HepG2 (cell line): ENCODE measurements around the gene C11orf58. TPM values are rescaled to one million over a fixed set of nuclear protein-coding genes. Genes with fewer than 3 reads are reported as not detected.

ENCODE experiments used
- ARID5B ChIP-seq: IDR thresholded peaks from 2 replicates; pipeline ENCODE4 v1.4.0; 2020; ENCODE audit warnings: mild to moderate bottlenecking, missing genetic modification reagents
- ASH2L ChIP-seq: fragments of 300-600, 200-600 bp; sonication (generic); IDR thresholded peaks from 2 replicates; pipeline ENCODE4 v1.7.0; 2017; ENCODE audit warnings: low read depth, mild to moderate bottlenecking, moderate library complexity, mixed read lengths, low read length; ENCODE audit not compliant: insufficient read length
- CHCHD3 ChIP-seq: sonication (generic); formaldehyde crosslinking; IDR thresholded peaks from 2 replicates; pipeline ENCODE4 v1.8.0; 2022; ENCODE audit warnings: mild to moderate bottlenecking, missing genetic modification reagents, moderate library complexity
- HNF4G ChIP-seq, 2 experiments: sonication (generic) in 1 of 2; formaldehyde crosslinking in 1 of 2; IDR thresholded peaks; 2 replicates each; pipeline versions ENCODE4 v1.4.0 to v1.6.1; 2011 to 2020; ENCODE audit warnings: borderline replicate concordance in 2 of 2, low read depth in 2 of 2, mild to moderate bottlenecking in 2 of 2, low read length in 1 of 2, missing genetic modification reagents in 1 of 2, moderate library complexity in 1 of 2
- IRF2 ChIP-seq: IDR thresholded peaks from 2 replicates; pipeline ENCODE4 v1.6.1; 2018; ENCODE audit warnings: missing genetic modification reagents, missing compliant biosample characterization
- MXD4 ChIP-seq: IDR thresholded peaks from 2 replicates; pipeline ENCODE4 v1.6.1; 2016; ENCODE audit warnings: mild to moderate bottlenecking, missing biosample characterization, missing genetic modification reagents
- NFRKB ChIP-seq: fragments of 450-650 bp; IDR thresholded peaks from 2 replicates; pipeline ENCODE4 v1.6.1; 2017
- RNF219 ChIP-seq: sonication (generic); formaldehyde crosslinking; IDR thresholded peaks from 2 replicates; pipeline ENCODE4 v1.5.0; 2020; ENCODE audit warnings: mild to moderate bottlenecking, missing genetic modification reagents
- SRF ChIP-seq: IDR thresholded peaks from 2 replicates; pipeline ENCODE4 v1.6.1; 2011; ENCODE audit warnings: mild to moderate bottlenecking, low read depth, low read length, moderate library complexity
- THYN1 ChIP-seq: sonication (generic); formaldehyde crosslinking; IDR thresholded peaks from 2 replicates; pipeline ENCODE4 v1.8.1; 2023; ENCODE audit warnings: low read depth, mild to moderate bottlenecking, moderate library complexity, missing genetic modification reagents, borderline replicate concordance
- YEATS4 ChIP-seq: sonication (generic); formaldehyde crosslinking; IDR thresholded peaks from 2 replicates; pipeline ENCODE4 v1.4.0; 2020; ENCODE audit warnings: missing genetic modification reagents, borderline replicate concordance
- ZBTB26 ChIP-seq: IDR thresholded peaks from 2 replicates; pipeline ENCODE4 v1.6.1; 2016; ENCODE audit warnings: missing compliant biosample characterization, missing genetic modification reagents, borderline replicate concordance
- ZBTB42 ChIP-seq: sonication (generic); formaldehyde crosslinking; IDR thresholded peaks from 2 replicates; pipeline ENCODE4 v1.5.0; 2020; ENCODE audit warnings: mild to moderate bottlenecking, missing genetic modification reagents
- ZMYM3 ChIP-seq: sonication (generic); formaldehyde crosslinking; IDR thresholded peaks from 2 replicates; pipeline ENCODE4 v1.5.1; 2020; ENCODE audit warnings: mild to moderate bottlenecking, missing genetic modification reagents
- ZNF235 ChIP-seq: sonication (generic); formaldehyde crosslinking; IDR thresholded peaks from 2 replicates; pipeline ENCODE4 v1.8.1; 2023; ENCODE audit warnings: mild to moderate bottlenecking, missing genetic modification reagents, borderline replicate concordance
- ZNF251 ChIP-seq: sonication (generic); formaldehyde crosslinking; IDR thresholded peaks from 2 replicates; pipeline ENCODE4 v1.9.0; 2021; ENCODE audit warnings: mild to moderate bottlenecking, missing genetic modification reagents
- ZNF331 ChIP-seq: sonication (generic); formaldehyde crosslinking; IDR thresholded peaks from 2 replicates; pipeline ENCODE4 v1.4.0; 2020; ENCODE audit warnings: missing genetic modification reagents
- ZNF512 ChIP-seq: sonication (generic); formaldehyde crosslinking; IDR thresholded peaks from 2 replicates; pipeline ENCODE4 v1.4.0; 2020; ENCODE audit warnings: mild to moderate bottlenecking, missing genetic modification reagents
- ZNF546 ChIP-seq: sonication (generic); formaldehyde crosslinking; conservative IDR thresholded peaks from 2 replicates; pipeline ENCODE4 v1.8.1; 2023; ENCODE audit warnings: mild to moderate bottlenecking, missing genetic modification reagents
- ZNF570 ChIP-seq: sonication (generic); formaldehyde crosslinking; IDR thresholded peaks from 2 replicates; pipeline ENCODE4 v1.4.0; 2020; ENCODE audit warnings: mild to moderate bottlenecking, missing genetic modification reagents, borderline replicate concordance
- polyA plus RNA-seq, 8 experiments: library from polyadenylated mRNA; depleted of rRNA in 3 of 8; stranded (reverse) in 7 of 8; unstranded in 1 of 8; fragments of >200 nt; fragmentation: Illumina TruSeq in 4 of 8; extraction: Trizol in 4 of 8; gene quantifications; 2 replicates each; pipeline versions ENCODE4 v1.2.1 to v1.2.3, GENCODE V29; 2011 to 2016; ENCODE audit warnings: low read depth in 4 of 8, missing spikeins in 1 of 8, mixed read lengths in 1 of 8; ENCODE audit not compliant: insufficient read depth in 1 of 8
- total RNA-seq, 5 experiments: library from RNA; depleted of rRNA; stranded (reverse); fragments of >200 nt; fragmentation: Illumina TruSeq; extraction: Trizol; gene quantifications; 2 replicates each; pipeline ENCODE4 v1.2.3, GENCODE V29; 2016; ENCODE audit warnings: low read depth in 1 of 5

C11orf58 gene
- total and polyA plus RNA-seq, 2 of the 13 experiments (the other 11 are each of a cell fraction or from before 2014, with no cell fraction given) = 83.8 to 167 TPM

GRCh38 chr11:16738193-16738946 lies at the start of gene C11orf58 (continued):
- TF ChIP-seq IRF2 (CRISPR knock-in tag) (peak; percentile 48), ZMYM3 (CRISPR knock-in tag) (no peak), ZBTB42 (peak; percentile 63), ASH2L (peak; percentile 95), ARID5B (CRISPR knock-in tag) (peak; percentile 29), YEATS4 (CRISPR knock-in tag) (peak; percentile 87), RNF219 (CRISPR knock-in tag) (peak; percentile 14; the same call in 1 of the 2 replicates), ZNF546 (CRISPR knock-in tag) (peak; percentile 23; the same call in 1 of the 2 replicates), ZNF235 (CRISPR knock-in tag) (peak; percentile 41; the same call in 1 of the 2 replicates), ZNF570 (CRISPR knock-in tag) (no peak), NFRKB (peak; percentile 66; the same call in 1 of the 2 replicates), THYN1 (CRISPR knock-in tag) (no peak), CHCHD3 (CRISPR knock-in tag) (peak; percentile 58; the same call in 1 of the 2 replicates), ZNF331 (CRISPR knock-in tag) (peak; percentile 77), ZNF251 (no peak), ZNF512 (CRISPR knock-in tag) (0 out of 2 replicates have a peak, but pooled peaks have one; percentile 27), MXD4 (CRISPR knock-in tag) (no peak), SRF (no peak), ZBTB26 (CRISPR knock-in tag) (0 out of 2 replicates have a peak, but pooled peaks have one; percentile 32), HNF4G (IDR thresholded peaks at IDR 0.05; ENCODE audit: borderline replicate concordance, low read depth, low read length) (no peak), HNF4G (CRISPR knock-in tag; IDR thresholded peaks at IDR 0.05; ENCODE audit: borderline replicate concordance, low read depth) (peak; percentile 64)
